K562 (cell line): ENCODE measurements around the gene CYP2E1. TPM values are rescaled to one million over a fixed set of nuclear protein-coding genes. Genes with fewer than 3 reads are reported as not detected.

Experiments used
- AFF1 ChIP-seq, 2 experiments: fragments of 450-650 bp; IDR thresholded peaks; 2 replicates each; pipeline ENCODE4 v1.6.1; 2018; ENCODE audit warnings: mild to moderate bottlenecking in 2 of 2, low read depth in 1 of 2; ENCODE audit not compliant: partially characterized antibody in 2 of 2
- ELF1 ChIP-seq: fragments of 200-800 bp; sonication (Bioruptor generic); IDR thresholded peaks from 2 replicates; pipeline ENCODE4 v1.6.1; 2016; ENCODE audit warnings: missing genetic modification characterization, missing compliant biosample characterization
- ELF2 ChIP-seq: fragments of 250-450 bp; sonication (Bioruptor Pico); IDR thresholded peaks from 2 replicates; pipeline ENCODE4 v1.5.0; 2021; ENCODE audit warnings: mild to moderate bottlenecking
- EP300 ChIP-seq: IDR thresholded peaks from 2 replicates; pipeline ENCODE4 v1.6.1; 2012; ENCODE audit warnings: low read length, improper control_type of control experiment
- EZH2 ChIP-seq: IDR thresholded peaks from 2 replicates; pipeline ENCODE4 v1.6.1; 2012; ENCODE audit warnings: low read depth, mild to moderate bottlenecking, inconsistent platforms, low read length, borderline replicate concordance
- HNRNPLL ChIP-seq: fragments of 200-400 bp; formaldehyde crosslinking; IDR thresholded peaks from 2 replicates; pipeline ENCODE4 v1.6.1; 2017; ENCODE audit warnings: low read length, low read depth, mild to moderate bottlenecking; ENCODE audit not compliant: poor library complexity, severe bottlenecking
- KHSRP ChIP-seq: fragments of 450-650 bp; IDR thresholded peaks from 2 replicates; pipeline ENCODE4 v1.6.1; 2017
- NCOA2 ChIP-seq, 2 experiments: fragments of 450-650 bp; IDR thresholded peaks; 2 replicates each; pipeline ENCODE4 v1.6.1; 2018; ENCODE audit warnings: mild to moderate bottlenecking in 2 of 2, moderate library complexity in 1 of 2; ENCODE audit not compliant: partially characterized antibody in 2 of 2
- NR2C2 ChIP-seq, 2 experiments: fragments of 200-800 bp in 1 of 2; sonication (Bioruptor generic) in 1 of 2; sonication (generic) in 1 of 2; formaldehyde crosslinking in 1 of 2; IDR thresholded peaks; 2 replicates each; pipeline versions ENCODE4 v1.6.1 to v1.8.0; 2016 to 2022; ENCODE audit warnings: mild to moderate bottlenecking in 1 of 2, missing compliant biosample characterization in 1 of 2, missing genetic modification characterization in 1 of 2, missing genetic modification reagents in 1 of 2
- POLR2AphosphoS2 ChIP-seq: IDR thresholded peaks from 2 replicates; pipeline ENCODE4 v1.6.1; 2012; ENCODE audit warnings: low read length, improper control_type of control experiment
- SP1 ChIP-seq: sonication (generic); formaldehyde crosslinking; IDR thresholded peaks from 2 replicates; pipeline ENCODE4 v1.8.1; 2022; ENCODE audit warnings: mild to moderate bottlenecking, missing genetic modification reagents
- SRSF3 ChIP-seq: fragments of 200-400 bp; formaldehyde crosslinking; IDR thresholded peaks from 2 replicates; pipeline ENCODE4 v1.6.1; 2016; ENCODE audit warnings: mild to moderate bottlenecking, low read length, moderate library complexity; ENCODE audit not compliant: insufficient read depth
- ZBTB11 ChIP-seq, 3 experiments: fragments of 200-800 bp in 1 of 3; fragments of 250-450 bp in 1 of 3; fragments of 450-650 bp in 1 of 3; sonication (Bioruptor Pico) in 1 of 3; sonication (Bioruptor generic) in 1 of 3; formaldehyde crosslinking in 1 of 3; IDR thresholded peaks; 2 replicates each; pipeline versions ENCODE4 v1.6.1 to v1.8.0; 2016 to 2022; ENCODE audit warnings: mild to moderate bottlenecking in 2 of 3, missing genetic modification characterization in 2 of 3, missing compliant biosample characterization in 1 of 3, moderate library complexity in 1 of 3
- ZNF79 ChIP-seq: fragments of 250-450 bp; sonication (Bioruptor Pico); IDR thresholded peaks from 2 replicates; pipeline ENCODE4 v1.4.0; 2020; ENCODE audit warnings: low read depth, mild to moderate bottlenecking, moderate library complexity
- polyA plus RNA-seq, 8 experiments: library from polyadenylated mRNA; depleted of rRNA in 4 of 8; stranded (reverse) in 5 of 8; unstranded in 3 of 8; fragments of >200 nt; fragmentation: Nextera tagmentation in 2 of 8; fragmentation: Illumina TruSeq in 1 of 8; extraction: Ambion mirVana in 2 of 8; extraction: Trizol in 1 of 8; gene quantifications; 2 replicates each; pipeline versions ENCODE4 v1.2.1 to v1.2.3, GENCODE V29; 2011 to 2014; ENCODE audit warnings: inconsistent platforms in 1 of 8, missing spikeins in 1 of 8
- total RNA-seq, 7 experiments: library from RNA; depleted of rRNA in 6 of 7; stranded (reverse); fragments of >200 nt in 6 of 7; fragmentation: Illumina TruSeq in 2 of 7; extraction: Trizol in 2 of 7; gene quantifications; 2 replicates each; pipeline versions ENCODE4 v1.2.1 to v1.2.3, GENCODE V29; 2011 to 2021; ENCODE audit warnings: low replicate concordance in 1 of 7
- TF ChIP-seq, protein P1 (sequence below): sonication (generic); formaldehyde crosslinking; IDR thresholded peaks from 2 replicates; pipeline ENCODE4 v1.8.1; 2023; ENCODE audit warnings: mild to moderate bottlenecking, missing genetic modification reagents, moderate library complexity
- TF ChIP-seq, protein P2 (sequence below): fragments of 250-450 bp; sonication (Bioruptor Pico); IDR thresholded peaks from 2 replicates; pipeline ENCODE4 v1.5.1; 2021; ENCODE audit warnings: mild to moderate bottlenecking

The CYP2E1 gene
- total and polyA plus RNA-seq, 9 of the 15 experiments (the other 6 are each of a cell fraction or from before 2014, with no cell fraction given): 0.07 to 1.6 (median 0.19) TPM; not detected in 2

- TF ChIP-seq, protein P1, sequence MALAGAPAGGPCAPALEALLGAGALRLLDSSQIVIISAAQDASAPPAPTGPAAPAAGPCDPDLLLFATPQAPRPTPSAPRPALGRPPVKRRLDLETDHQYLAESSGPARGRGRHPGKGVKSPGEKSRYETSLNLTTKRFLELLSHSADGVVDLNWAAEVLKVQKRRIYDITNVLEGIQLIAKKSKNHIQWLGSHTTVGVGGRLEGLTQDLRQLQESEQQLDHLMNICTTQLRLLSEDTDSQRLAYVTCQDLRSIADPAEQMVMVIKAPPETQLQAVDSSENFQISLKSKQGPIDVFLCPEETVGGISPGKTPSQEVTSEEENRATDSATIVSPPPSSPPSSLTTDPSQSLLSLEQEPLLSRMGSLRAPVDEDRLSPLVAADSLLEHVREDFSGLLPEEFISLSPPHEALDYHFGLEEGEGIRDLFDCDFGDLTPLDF (CRISPR knock-in tag): no peak
- TF ChIP-seq HNRNPLL: peak; percentile 27
- TF ChIP-seq, protein P2, sequence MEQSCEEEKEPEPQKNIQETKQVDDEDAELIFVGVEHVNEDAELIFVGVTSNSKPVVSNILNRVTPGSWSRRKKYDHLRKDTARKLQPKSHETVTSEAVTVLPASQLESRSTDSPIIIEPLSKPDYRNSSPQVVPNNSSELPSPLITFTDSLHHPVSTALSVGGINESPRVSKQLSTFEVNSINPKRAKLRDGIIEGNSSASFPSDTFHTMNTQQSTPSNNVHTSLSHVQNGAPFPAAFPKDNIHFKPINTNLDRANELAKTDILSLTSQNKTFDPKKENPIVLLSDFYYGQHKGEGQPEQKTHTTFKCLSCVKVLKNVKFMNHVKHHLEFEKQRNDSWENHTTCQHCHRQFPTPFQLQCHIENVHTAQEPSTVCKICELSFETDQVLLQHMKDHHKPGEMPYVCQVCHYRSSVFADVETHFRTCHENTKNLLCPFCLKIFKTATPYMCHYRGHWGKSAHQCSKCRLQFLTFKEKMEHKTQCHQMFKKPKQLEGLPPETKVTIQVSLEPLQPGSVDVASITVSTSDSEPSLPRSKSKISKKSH: no peak
- TF ChIP-seq SRSF3: no peak
- TF ChIP-seq NR2C2 (CRISPR knock-in tag; IDR thresholded peaks at IDR 0.05): no peak
- TF ChIP-seq NR2C2 (tag; IDR thresholded peaks at IDR 0.05): peak; percentile 80
- TF ChIP-seq ZBTB11 (CRISPR knock-in tag; IDR thresholded peaks at IDR 0.05): peak in 2 of 3 experiments; percentile 52 to 74; a peak in 5 of 6 replicates
- TF ChIP-seq ELF2: peak; percentile 74; the same call in 1 of the 2 replicates
- TF ChIP-seq EP300: no peak
- TF ChIP-seq ZNF79 (CRISPR knock-in tag): no peak
- TF ChIP-seq KHSRP: no peak
- no peak for TF ChIP-seq EZH2
- TF ChIP-seq SP1 (CRISPR knock-in tag): 0 out of 2 replicates have a peak, but pooled peaks have one; percentile 28
- no peak for TF ChIP-seq AFF1 (IDR thresholded peaks at IDR 0.05; ENCODE audit: low read depth in 1 of 2, partially characterized antibody in 2 of 2)
- TF ChIP-seq POLR2AphosphoS2: no peak
- no peak for TF ChIP-seq NCOA2 (IDR thresholded peaks at IDR 0.05; ENCODE audit: partially characterized antibody in 2 of 2)
- TF ChIP-seq ELF1 (tag): peak; percentile 94
These were observed 6.9 kb upstream of the CYP2E1 start (continued) for GRCh38 chr10:133520193-133520738.
